ENCODE data around the gene ZNF605. TPM values are rescaled to one million over a fixed set of nuclear protein-coding genes. Genes with fewer than 3 reads are reported as not detected.

The ZNF605 gene
- total and polyA plus RNA-seq, 9 of the 15 experiments (the other 6 are each of a cell fraction or from before 2014, with no cell fraction given), result 0.45 to 1.1 (median 0.68) TPM

DNA sequence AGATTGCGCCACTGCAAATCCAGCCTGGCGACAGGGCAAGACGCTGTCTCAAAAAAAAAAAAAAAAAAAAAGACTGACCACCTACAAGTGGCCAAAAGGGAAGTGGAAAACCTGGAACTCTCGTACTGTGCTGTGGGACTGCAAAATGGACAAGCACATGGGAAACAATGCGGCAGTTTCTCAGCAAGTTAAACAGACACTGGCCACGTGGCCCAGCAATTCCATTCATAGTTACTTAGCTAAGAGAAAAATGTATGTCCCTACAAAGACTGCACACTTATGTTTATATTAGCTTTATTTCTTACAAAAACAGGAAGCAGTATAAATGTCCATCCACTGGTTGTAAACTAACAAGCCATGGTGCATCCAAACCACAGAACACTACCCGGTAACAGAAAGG, 74.3 kb downstream of the ZNF605 start (continued):
- TF ChIP-seq HES1 (IDR thresholded peaks at IDR 0.05; ENCODE audit: low read depth), result no peak
- TF ChIP-seq KLF1 (tag; IDR thresholded peaks at IDR 0.05), result no peak
- TF ChIP-seq RBM17 (IDR thresholded peaks at IDR 0.05; ENCODE audit: borderline replicate concordance, low read depth, low read length), result no peak
- TF ChIP-seq HNRNPUL1 (IDR thresholded peaks at IDR 0.05; ENCODE audit: low read length), result no peak
- no peak for TF ChIP-seq ZNF551 (CRISPR knock-in tag; IDR thresholded peaks at IDR 0.05)
- TF ChIP-seq ZNF740 (CRISPR knock-in tag; IDR thresholded peaks at IDR 0.05), result no peak
- no peak for TF ChIP-seq ZNF740 (tag; IDR thresholded peaks at IDR 0.05)
- no peak for TF ChIP-seq SMARCE1 (IDR thresholded peaks at IDR 0.05)
- no peak for TF ChIP-seq CHD2 (IDR thresholded peaks at IDR 0.05; ENCODE audit: low read depth, low read length)
- no peak for TF ChIP-seq CHD7 (IDR thresholded peaks at IDR 0.05; ENCODE audit: low read depth, low read length)
- TF ChIP-seq NR0B1 (IDR thresholded peaks at IDR 0.05; ENCODE audit: partially characterized antibody), result no peak
- TF ChIP-seq NFE2L1 (tag; IDR thresholded peaks at IDR 0.05; ENCODE audit: borderline replicate concordance, low read depth), result no peak
